GM12872 (cell line): Measurements from ENCODE around the gene ZNF423.

Experiments
- TF ChIP-seq, protein P1 (sequence below): IDR thresholded peaks from 3 replicates; pipeline ENCODE4 v1.5.1; 2011; ENCODE audit warnings: low read depth, mild to moderate bottlenecking, low read length, moderate library complexity; ENCODE audit not compliant: insufficient read depth

ZNF423 gene

DNA sequence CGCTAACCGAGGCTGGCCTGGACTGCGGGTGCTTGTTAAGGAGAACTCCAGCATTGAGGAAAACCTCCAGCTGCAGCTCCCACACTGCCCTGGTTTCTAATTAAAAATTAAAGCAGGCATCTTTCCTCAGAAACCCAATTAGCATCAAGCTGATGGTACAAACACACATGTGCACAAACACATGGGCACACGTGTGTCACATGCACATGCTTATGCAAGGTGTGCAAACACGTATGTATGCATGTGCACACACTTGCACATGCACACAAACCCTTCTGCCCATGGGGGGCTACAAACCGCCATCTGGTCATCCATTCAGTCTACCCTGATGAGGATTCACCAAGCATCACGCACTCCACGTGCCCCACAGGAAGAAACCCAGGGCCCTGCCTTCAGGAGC lies 182.5 kb downstream of the ZNF423 start:
- TF ChIP-seq, protein P1, sequence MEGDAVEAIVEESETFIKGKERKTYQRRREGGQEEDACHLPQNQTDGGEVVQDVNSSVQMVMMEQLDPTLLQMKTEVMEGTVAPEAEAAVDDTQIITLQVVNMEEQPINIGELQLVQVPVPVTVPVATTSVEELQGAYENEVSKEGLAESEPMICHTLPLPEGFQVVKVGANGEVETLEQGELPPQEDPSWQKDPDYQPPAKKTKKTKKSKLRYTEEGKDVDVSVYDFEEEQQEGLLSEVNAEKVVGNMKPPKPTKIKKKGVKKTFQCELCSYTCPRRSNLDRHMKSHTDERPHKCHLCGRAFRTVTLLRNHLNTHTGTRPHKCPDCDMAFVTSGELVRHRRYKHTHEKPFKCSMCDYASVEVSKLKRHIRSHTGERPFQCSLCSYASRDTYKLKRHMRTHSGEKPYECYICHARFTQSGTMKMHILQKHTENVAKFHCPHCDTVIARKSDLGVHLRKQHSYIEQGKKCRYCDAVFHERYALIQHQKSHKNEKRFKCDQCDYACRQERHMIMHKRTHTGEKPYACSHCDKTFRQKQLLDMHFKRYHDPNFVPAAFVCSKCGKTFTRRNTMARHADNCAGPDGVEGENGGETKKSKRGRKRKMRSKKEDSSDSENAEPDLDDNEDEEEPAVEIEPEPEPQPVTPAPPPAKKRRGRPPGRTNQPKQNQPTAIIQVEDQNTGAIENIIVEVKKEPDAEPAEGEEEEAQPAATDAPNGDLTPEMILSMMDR, result no peak

DNA sequence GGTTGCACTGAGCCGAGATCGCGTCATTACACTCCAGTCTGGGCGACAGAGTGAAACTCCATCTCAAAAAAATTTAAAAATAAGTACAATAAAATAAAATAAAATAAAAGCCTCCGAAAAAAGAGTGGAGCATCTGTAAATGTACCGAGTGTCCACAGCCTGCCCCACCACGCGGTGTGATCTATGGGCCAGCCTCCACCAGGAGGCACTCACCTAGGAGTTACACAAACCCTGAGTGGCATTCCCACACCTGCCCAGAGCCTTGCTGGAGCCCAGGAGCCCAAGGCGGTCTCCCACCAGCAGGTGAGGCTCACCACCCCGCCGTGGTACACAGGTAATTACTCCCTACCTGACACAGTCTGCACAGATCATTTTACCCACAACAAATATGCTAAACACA lies 183.2 kb downstream of the ZNF423 start:
- TF ChIP-seq, protein P1, result no peak

DNA sequence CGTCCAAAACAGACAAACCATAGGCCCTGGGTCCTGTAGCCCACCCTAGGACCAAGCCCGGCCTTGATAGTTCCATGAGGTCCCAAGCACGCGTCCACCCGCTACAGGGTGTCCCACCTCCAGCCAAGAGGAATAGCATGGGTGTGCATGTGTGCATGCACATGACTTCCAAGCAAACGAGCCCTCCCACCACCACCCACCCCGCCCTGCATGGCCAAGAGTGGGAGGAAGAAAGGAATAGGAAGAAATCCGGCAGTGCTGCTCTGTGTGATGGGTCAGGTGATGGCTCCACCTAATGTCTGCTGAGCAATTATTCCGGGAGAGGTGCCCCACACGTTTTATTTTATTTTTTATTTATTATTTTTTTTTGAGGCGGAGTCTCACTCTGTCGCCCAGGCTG lies 184.6 kb downstream of the ZNF423 start:
- TF ChIP-seq, protein P1, result no peak

DNA sequence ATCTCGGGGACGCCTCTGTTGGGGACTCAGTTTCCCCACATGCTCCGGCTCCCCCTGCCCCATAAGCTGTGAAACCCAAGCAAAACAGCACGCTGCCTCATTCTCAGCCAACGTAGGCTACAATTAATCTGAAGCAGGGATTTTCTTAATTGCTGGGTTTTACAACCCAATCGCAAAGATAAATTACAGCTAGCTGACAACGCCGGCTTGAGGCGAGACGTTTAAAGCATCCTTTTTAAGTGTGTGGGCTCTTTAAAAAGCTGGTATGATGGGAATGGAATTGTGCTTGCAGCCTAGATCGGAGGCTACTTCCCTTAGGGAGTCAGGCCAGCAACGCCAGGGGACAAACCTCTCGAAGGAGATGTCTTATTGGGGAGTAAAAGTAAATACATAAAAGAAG lies 185.3 kb downstream of the ZNF423 start:
- TF ChIP-seq, protein P1, result no peak

DNA sequence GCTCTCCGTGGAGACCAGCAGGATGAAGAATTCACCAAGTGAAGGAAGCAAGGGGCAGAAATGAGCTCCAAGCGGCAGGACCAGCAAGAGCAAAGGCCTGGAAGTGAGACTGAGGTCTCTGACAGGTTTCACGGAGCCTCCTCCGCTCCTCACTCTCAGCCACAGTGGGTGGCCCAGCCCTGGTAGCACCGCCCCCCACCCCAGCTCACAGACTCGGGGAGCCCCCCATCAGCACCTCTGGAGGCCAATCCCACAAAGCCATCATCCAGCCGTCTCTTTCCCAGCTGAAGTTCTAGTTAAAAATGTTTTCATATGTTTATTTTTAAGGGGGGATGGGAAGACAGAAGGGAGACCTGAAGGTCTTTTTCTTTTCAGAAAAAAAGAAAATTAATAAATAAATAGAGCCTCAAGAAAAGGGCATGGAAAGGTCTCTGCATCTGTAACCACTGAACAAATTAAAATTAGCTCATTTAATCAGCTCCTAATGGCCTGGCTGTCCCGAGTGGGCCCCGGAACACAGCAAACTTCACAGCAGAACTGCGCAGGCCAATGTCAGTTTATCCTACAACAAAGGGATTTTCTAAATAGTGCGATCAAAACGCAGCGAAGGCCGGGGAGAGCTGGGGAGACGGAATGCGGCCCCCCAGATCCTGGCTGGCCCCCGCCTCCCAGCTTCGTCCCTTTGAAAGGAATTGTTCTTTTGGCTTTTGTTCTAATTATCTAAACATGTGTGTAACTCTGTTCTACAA lies 190.3 kb downstream of the ZNF423 start:
- TF ChIP-seq, protein P1, result no peak

DNA sequence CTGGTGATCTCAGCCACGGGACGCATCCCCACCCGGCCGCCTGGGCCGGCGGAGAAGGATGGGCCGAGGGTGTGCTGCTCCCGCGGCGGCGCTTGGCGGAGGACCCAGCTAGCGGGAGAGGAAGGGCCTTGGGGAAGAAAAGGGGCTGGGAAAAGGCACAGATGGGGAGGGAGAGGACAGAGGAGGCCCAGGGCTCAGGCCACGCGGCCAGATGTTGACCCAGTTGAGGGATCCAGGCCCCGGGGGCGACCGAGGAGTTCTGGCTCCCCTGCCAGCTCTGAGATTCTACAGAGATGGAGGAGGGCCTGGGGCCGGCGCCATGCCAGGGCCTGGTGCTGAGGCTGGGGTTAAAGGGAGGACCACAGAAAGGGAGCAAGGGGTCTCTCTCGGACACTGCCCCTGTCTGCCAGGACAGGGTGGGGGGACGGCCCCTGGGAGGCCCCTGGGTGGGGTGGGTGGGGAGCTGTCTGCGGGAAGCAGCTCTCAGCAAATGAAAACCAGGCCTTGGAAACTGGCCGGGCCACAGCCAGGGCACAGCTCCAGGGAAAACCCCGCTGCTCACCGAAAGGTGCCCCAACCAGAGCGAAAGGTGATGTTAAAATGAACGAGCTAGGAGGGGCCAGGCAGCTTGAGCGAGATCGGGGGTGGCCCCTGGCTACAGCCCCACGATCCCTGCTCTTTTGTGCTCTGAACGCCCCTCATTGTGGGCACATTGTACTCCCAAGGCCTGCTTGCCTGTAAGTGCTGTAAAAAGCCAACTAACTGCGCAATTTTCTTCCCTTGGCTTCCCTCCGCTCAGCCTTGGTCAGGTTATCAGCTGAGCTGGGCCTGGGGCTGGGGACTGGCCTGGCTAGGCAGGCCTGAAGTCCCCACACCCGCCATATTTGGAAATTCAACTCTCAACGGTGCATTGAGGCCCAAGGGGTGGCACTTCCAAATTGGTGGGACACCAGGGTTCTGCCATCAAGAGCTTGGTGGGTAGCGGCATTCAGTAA lies 191.4 kb downstream of the ZNF423 start:
- TF ChIP-seq, protein P1, result no peak

DNA sequence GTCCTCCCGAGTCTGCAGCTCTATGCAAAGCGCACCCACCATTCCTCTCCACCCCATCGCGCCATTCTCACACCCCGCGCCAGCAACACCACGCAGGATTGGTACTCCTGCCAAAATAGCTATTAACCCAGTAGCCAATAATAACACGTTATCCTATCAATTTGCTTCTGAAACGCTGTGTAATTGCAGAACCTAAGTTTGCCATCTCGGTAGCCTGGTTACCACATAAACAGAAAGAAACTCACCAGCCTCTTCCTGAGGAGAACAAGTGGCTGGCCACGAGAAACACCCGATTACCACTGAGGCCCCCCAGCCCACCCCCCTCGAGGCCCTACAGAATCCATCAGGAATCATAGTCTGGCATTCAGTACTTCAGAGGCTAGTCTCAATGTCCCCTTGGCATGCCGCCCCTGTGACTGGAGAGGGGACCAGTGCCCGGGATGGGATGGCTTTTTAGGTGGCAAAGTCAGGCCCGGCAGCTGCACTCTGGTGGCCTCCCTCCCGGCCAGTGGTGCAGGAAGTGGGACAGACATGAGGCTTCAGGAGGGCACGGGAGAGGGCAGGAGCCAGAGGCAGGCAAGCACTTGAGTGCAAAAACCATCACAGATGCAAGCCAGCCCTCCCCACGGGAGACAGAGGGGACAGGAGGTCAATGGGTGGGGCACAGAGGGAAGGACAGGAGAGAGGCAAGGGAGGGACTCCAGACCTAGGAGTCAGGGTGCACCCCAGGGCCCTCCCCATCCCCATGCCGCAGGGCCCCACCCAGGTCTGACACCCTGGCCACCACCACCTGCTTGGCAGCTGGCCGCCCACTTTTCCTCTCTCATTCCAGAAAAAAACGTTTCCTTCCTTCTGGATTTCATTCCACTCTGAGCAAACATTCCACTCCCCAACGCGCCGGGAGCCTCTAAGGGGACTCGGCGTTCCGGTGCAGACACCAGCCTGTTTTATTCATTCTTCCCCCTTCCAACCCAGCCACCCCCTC lies 192.5 kb downstream of the ZNF423 start:
- TF ChIP-seq, protein P1, result no peak
